Urinary bladder (tissue), 4 donors: ENCODE data around the gene CRCP. TPM values are rescaled to one million over a fixed set of nuclear protein-coding genes. Genes with fewer than 3 reads are reported as not detected.

ENCODE experiments used
- DNase-seq: peaks from one replicate; pipeline ENCODE4 v3.0.0-alpha.2; 2015; ENCODE audit errors: extremely low spot score
- H3K27ac ChIP-seq: one replicate; pipeline ENCODE4 v1.5.1; 2013; ENCODE audit warnings: low read depth, mild to moderate bottlenecking, moderate library complexity
- H3K36me3 ChIP-seq: one replicate; pipeline ENCODE4 v1.6.1; 2013; ENCODE audit warnings: mild to moderate bottlenecking, moderate library complexity; ENCODE audit not compliant: insufficient read depth
- H3K4me1 ChIP-seq: one replicate; pipeline ENCODE4 v1.6.1; 2013; ENCODE audit warnings: mild to moderate bottlenecking, moderate library complexity; ENCODE audit not compliant: insufficient read depth
- H3K4me3 ChIP-seq: one replicate; pipeline ENCODE4 v1.5.1; 2013; ENCODE audit warnings: low read depth, low read length
- WGBS: extraction: QIAGEN DNeasy Blood & Tissue Kit; methylation state at CpG from one replicate; pipeline ENCODE4 v1.1.7; 2013; 5-methylcytosine and 5-hydroxymethylcytosine counted together
- polyA plus RNA-seq: library from polyadenylated mRNA; stranded (reverse); fragments of 200-250 nt; gene quantifications from one replicate; pipeline ENCODE4 v1.2.3, GENCODE V29; 2013
- total RNA-seq: library from RNA; depleted of rRNA; stranded (reverse); fragments of >200 nt; gene quantifications from one replicate; pipeline ENCODE4 v1.2.3, GENCODE V29; 2014
- donor health status: healthy with polysubstance abuse.
- donor health status: healthy.

Gene CRCP
- total and polyA plus RNA-seq, 2 donors: 23.1 to 33.2 TPM

DNA sequence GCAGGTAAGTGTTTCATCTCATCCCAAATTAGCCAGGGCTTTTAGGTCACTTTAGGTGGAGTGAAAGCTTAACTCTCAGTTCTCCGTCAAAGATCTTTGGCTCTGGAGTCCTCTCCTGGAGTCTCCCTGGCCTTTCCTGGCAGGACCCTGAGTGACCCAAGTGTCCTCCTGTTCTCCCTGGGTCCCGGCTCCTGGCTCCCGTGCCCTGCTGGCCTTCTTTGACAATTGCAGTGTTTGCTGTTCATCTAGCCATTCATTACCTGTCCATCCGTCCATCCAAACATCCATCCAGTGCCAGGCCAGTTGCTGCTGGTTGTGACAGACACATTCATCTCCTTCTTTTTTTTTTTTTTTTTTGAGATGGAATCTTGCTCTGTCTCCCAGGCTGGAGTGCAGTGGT, 84.3 kb downstream of the CRCP start:
- 94% methylated on average over 4 of the region's 4 CpGs for WGBS
- Histone ChIP-seq H3K36me3 (no peaks in the 10 kb centered on the region), H3K4me1 (no peaks in the 10 kb centered on the region), H3K4me3 (no peak overlapping the region), H3K27ac (no peak overlapping the region)
- no peak for DNase-seq

DNA sequence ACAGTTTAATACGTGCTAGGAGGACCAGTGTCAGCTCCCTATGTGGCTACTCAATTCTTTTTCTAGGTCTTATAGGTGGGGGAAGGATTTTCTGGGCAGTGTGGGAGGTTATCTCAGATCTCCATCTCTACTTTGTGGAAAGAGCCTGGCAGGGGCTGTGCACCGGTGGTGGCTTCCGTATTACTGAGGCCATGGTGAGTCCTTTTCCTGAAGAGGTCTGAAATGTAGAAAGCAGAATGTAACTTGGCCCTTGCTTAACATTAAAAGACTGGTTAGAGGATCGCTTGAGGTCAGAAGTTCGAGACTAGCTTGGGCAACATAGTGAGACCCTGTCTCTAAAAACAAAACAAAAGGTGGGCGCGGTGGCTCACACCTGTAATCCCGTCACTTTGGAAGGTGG, 87.8 kb downstream of the CRCP start:
- Histone ChIP-seq H3K36me3 (no peaks in the 10 kb centered on the region), H3K4me1 (no peaks in the 10 kb centered on the region), H3K4me3 (no peak overlapping the region), H3K27ac (no peak overlapping the region)
- DNase-seq: no peak
- 56% methylated on average over 8 of the region's 8 CpGs for WGBS

Other genes starting within 250 kb of the CRCP start
- 24.0 TPM for gene VKORC1L1, start 241.8 kb upstream of the CRCP start, total RNA-seq
- 18.7 TPM for gene VKORC1L1, start 241.8 kb upstream of the CRCP start, polyA plus RNA-seq
- 27.4 TPM for gene GUSB, start 132.6 kb upstream of the CRCP start, total RNA-seq
- gene GUSB, start 132.6 kb upstream of the CRCP start, polyA plus RNA-seq: 56.3 TPM
- 11.1 TPM for gene ASL, start 39.0 kb upstream of the CRCP start, total RNA-seq
- gene ASL, start 39.0 kb upstream of the CRCP start, polyA plus RNA-seq: 34.9 TPM
- 172 TPM for gene TPST1, start 90.5 kb downstream of the CRCP start, total RNA-seq
- gene TPST1, start 90.5 kb downstream of the CRCP start, polyA plus RNA-seq: 72.8 TPM